ENCODE data around the gene GRIN1. TPM values are rescaled to one million over a fixed set of nuclear protein-coding genes. Genes with fewer than 3 reads are reported as not detected.

Gene GRIN1
- total RNA-seq, 1 experiment from 2014 or later = not detected

- DNase-seq (ENCODE audit: low read depth) = no peak
- in situ Hi-C loops (cut with HindIII; ENCODE audit: low pct_unique_long_range_greater_than_20kb, low sequenced_read_pairs) = no loop called here
Measured at GRCh38 chr9:137195525-137196220, 56.7 kb downstream of the GRIN1 start.

DNA sequence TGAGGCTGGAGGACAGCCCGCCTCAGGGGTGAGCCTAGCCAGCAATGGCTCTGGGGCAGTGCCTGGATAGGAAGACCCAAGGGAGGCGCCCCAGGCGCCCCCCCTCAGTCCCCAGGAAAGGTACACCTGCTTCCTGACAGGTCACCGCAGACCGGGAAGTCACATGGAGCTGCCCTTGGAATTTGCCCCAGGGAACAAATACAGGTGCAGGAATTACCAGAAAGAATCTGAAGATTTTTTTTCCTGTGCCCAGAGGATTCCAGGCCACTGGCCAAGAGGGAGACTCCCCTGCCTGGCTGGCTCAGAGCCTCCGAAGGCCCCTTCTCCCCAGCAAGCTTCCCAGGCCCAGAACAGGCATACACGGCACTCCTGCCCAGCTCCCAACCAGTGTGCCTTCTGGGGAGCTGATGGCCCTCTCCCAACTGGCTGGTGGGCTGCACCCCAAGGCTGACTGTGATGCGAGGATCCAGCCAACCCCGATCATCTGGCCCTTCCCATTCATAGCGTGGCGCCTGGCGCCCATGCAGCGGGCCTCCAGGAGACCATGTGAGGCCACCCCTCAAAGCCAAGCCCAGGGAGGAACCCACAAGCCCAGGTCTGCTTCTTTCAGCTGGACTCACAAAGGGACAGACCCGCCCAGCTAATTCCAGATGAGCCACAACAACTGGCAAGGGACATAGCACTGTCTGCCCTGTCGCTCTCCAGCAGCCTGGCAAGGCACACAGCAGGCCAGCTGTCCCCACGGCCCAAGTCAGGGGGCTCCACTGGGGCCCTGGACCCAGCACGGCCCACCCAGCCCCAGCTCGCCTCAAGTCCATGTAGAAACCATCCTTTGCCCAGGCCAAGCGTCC lies 59.3 kb downstream of the GRIN1 start:
- in situ Hi-C loops (cut with HindIII; ENCODE audit: low pct_unique_long_range_greater_than_20kb, low sequenced_read_pairs) = no loop called here
- no peak for DNase-seq (ENCODE audit: low read depth)

- no peak for DNase-seq (ENCODE audit: low read depth)
- in situ Hi-C loops (cut with HindIII; ENCODE audit: low pct_unique_long_range_greater_than_20kb, low sequenced_read_pairs) = no loop called here
Measured at GRCh38 chr9:137198902-137199283, 59.9 kb downstream of the GRIN1 start.

DNA sequence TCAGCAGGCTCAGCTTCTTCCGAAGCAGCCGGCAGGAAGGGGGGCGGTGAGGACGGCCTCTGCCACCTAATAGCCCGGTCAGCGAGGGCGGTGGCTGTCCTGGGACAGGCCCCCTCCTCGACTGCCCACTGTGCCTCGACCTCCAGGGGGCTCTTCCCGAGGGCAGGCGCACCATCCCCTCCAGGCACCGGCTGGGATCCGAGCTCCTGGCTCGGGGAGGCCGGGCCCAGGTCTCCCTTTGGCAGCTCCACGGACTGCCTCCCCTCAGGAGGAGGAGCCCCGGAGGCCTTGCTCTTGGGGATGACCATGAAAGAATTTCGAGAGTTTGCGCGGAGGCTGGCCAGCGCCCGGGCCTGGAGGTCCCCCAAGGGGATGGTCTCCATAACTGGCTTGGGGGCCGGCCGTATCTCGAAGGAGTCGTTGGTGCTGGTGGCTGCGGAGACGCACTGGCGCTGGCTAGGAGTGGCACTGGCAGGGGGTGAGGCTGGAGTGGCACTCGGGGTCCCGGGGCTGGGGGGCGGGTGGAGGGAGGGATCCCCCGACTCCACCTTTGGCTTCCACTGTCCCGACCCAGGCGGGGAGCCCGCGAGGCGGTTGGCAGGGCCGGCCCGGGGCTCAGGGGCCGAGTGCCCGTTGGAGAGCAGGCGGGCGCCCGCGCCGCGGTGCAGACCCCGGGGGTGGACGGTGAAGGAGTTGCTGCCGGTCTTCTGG lies 60.6 kb downstream of the GRIN1 start:
- no peak for DNase-seq (ENCODE audit: low read depth)
- in situ Hi-C loops (cut with HindIII; ENCODE audit: low pct_unique_long_range_greater_than_20kb, low sequenced_read_pairs) = no loop called here

- DNase-seq (ENCODE audit: low read depth) = peak; percentile 99
- in situ Hi-C loops (cut with HindIII; ENCODE audit: low pct_unique_long_range_greater_than_20kb, low sequenced_read_pairs) = no loop called here
Measured at GRCh38 chr9:137200311-137201204, 61.6 kb downstream of the GRIN1 start, which contains the start of gene TPRN. TPRN (minus strand) TSS chr9:137200741; CDS start chr9:137200711, 30 bp downstream.

DNA sequence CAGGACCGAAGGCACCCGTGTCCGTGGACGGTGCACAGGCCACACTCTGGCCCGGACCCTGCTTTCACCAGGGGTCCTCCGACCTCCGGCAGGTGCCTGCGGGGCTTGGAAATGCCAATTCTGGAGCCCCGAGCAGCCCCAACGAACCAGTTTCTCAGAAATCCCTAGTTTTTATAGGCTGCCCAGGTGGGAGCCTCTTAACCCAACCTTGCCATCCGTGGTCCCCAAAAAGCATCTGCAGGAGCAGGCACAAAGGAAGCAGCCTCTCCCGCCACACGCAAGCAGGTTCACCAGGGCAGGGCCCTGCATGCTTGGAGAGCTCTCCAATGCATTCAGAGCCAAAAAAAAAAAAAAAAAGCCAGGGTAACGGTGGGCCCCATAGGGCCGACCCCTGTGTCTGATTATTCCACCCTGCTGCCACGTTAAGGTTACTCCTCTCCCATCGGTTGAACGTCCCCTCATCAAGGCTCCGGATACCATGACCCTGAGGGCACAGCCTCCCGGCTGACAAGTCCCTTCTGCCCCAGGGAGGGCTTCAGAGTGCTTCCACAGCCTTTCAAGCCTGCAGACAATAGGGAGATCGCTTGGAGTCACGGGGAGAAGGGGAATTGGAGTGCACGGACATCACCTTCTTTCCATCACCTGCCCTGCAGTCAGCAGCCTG lies 62.4 kb downstream of the GRIN1 start:
- no peak for DNase-seq (ENCODE audit: low read depth)
- in situ Hi-C loops (cut with HindIII; ENCODE audit: low pct_unique_long_range_greater_than_20kb, low sequenced_read_pairs) = no loop called here

- in situ Hi-C loops (cut with HindIII; ENCODE audit: low pct_unique_long_range_greater_than_20kb, low sequenced_read_pairs) = no loop called here
Measured at GRCh38 chr9:137202966-137203365, 64.0 kb downstream of the GRIN1 start.

DNA sequence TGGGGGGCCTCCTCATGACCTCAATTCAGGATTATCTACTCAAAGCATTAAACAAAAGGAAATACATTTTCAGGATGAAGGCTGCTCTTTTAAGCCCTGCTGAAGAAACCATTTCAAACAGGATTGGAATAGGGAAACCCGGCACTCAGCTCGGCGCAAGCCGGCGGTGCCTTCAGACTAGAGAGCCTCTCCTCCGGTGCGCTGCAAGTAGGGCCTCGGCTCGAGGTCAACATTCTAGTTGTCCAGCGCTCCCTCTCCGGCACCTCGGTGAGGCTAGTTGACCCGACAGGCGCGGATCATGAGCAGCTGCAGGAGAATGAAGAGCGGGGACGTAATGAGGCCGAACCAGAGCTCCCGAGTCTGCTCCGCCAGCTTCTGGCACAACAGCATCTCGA lies 65.8 kb downstream of the GRIN1 start:
- in situ Hi-C loops (cut with HindIII; ENCODE audit: low pct_unique_long_range_greater_than_20kb, low sequenced_read_pairs) = no loop called here
- DNase-seq (ENCODE audit: low read depth) = no peak

More at GRCh38 chr9:137202966-137203365, 64.0 kb downstream of the GRIN1 start:
- no peak for DNase-seq (ENCODE audit: low read depth)

DNA sequence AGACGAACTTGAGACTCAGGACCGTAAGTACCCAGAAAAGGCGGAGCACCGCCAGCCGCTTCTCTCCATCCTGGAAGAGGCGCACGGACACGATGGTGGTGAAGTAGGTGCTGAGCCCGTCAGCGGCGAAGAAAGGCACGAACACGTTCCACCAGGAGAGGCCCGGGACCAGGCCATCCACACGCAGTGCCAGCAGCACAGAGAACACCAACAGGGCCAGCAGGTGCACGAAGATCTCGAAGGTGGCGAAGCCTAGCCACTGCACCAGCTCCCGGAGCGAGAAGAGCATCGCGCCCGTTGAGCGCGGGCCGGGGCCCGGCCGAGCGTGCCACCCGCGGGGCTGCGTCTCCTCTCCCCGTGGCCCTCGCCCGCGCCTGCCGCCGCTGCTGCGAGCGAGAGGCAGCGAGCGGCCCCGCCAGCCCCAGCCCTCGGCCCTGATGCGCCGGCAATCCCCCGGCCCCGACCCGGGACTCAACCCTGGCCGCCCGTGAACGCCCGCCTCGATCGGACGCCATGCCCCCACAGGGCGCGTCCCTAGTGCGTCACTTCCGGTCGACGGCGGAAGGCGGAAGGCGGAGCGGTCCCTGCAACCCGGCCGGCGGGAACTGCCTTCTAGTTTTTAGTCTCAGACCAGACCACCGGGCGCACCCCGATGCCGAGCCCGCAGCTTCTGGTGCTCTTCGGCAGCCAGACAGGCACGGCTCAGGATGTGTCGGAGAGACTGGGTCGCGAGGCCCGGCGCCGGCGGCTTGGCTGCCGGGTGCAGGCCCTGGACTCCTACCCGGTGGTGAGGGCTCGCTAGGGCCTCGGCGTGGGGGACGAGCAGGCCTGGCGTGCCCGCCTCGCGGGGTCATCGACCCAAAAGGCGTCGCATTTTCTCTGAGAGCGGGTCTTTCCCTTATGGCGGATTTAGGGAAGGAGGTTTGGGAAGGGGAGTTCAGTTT lies 66.4 kb downstream of the GRIN1 start, which contains the start of the genes NDOR1 and TMEM203:
TSS of gene NDOR1 (plus strand) at position 575 of the 944 bp plus-strand sequence. CDS start at position 653, 78 bp downstream.
TSS of gene TMEM203 (minus strand) at position 523 of the 944 bp plus-strand sequence. CDS start at position 289, 234 bp downstream.
- DNase-seq (ENCODE audit: low read depth) = peak; percentile 66
- in situ Hi-C loops (cut with HindIII; ENCODE audit: low pct_unique_long_range_greater_than_20kb, low sequenced_read_pairs) = no loop called here

GRCh38 chr9:137206602-137207001 lies 67.6 kb downstream of the GRIN1 start:
- in situ Hi-C loops (cut with HindIII; ENCODE audit: low pct_unique_long_range_greater_than_20kb, low sequenced_read_pairs) = no loop called here
- DNase-seq (ENCODE audit: low read depth) = no peak

DNA sequence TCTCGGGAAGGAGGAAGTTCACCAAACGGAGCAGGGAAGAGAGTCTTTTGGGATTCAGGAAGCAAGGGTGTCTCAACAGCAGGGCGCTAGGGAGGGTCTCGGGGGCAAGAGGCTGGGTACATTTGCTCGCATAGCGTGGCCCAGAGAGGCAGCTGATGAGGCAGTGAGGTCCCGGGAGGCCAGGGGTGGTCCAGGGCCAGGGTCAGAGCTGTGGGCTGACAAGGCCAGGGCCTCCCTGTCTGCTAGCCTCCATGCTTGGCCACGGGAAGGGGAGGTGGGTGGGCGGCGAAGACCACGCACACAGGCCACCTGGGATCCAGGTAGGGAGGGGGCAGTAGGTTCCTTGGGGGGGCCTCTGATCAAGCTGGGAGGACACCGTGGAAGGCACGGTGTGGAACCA lies 72.6 kb downstream of the GRIN1 start:
- DNase-seq (ENCODE audit: low read depth) = no peak
- in situ Hi-C loops (cut with HindIII; ENCODE audit: low pct_unique_long_range_greater_than_20kb, low sequenced_read_pairs) = no loop called here

GRCh38 chr9:137212520-137212919 lies 73.6 kb downstream of the GRIN1 start:
- in situ Hi-C loops (cut with HindIII; ENCODE audit: low pct_unique_long_range_greater_than_20kb, low sequenced_read_pairs) = no loop called here
- no peak for DNase-seq (ENCODE audit: low read depth)

- in situ Hi-C loops (cut with HindIII; ENCODE audit: low pct_unique_long_range_greater_than_20kb, low sequenced_read_pairs) = no loop called here
- no peak for DNase-seq (ENCODE audit: low read depth)
Measured at GRCh38 chr9:137213160-137214060, 74.5 kb downstream of the GRIN1 start.

GRCh38 chr9:137214620-137215019 lies 75.7 kb downstream of the GRIN1 start:
- no peak for DNase-seq (ENCODE audit: low read depth)
- in situ Hi-C loops (cut with HindIII; ENCODE audit: low pct_unique_long_range_greater_than_20kb, low sequenced_read_pairs) = no loop called here

DNA sequence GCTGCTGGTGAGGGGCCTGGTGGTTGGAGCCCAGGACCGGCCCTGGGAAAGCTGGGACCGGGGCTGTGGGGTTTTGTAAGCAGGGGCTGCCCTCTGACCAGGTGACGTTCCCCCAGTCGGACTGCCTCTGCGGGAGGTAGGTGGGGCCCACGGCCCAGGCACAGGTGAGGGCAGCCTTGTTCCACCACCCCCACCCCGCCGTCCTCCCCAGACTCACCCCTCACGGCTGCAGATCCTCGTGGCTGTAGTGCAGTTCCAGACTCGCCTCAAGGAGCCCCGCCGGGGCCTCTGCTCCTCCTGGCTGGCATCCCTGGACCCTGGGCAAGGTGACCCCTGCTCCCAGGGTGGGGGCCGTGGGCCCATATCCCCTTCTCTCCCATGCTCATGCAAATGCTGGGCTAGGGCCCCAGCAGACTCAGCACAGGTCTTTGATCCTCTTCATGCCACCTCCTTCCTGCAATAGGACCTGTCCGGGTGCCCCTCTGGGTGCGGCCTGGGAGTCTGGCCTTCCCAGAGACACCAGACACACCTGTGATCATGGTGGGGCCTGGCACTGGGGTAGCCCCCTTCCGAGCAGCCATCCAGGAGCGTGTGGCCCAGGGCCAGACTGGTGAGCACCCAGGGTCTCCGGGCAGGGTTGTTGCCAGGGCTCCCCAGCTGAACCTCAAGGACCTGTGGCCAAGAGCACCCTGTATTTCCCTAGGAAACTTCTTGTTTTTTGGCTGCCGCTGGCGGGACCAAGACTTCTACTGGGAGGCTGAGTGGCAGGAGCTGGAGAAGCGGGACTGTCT lies 76.4 kb downstream of the GRIN1 start:
- no peak for DNase-seq (ENCODE audit: low read depth)
- in situ Hi-C loops (cut with HindIII; ENCODE audit: low pct_unique_long_range_greater_than_20kb, low sequenced_read_pairs) = no loop called here

All from Caki2 (cell line).